ENCODE results near the gene ZFC3H1.

ZFC3H1 gene

DNA sequence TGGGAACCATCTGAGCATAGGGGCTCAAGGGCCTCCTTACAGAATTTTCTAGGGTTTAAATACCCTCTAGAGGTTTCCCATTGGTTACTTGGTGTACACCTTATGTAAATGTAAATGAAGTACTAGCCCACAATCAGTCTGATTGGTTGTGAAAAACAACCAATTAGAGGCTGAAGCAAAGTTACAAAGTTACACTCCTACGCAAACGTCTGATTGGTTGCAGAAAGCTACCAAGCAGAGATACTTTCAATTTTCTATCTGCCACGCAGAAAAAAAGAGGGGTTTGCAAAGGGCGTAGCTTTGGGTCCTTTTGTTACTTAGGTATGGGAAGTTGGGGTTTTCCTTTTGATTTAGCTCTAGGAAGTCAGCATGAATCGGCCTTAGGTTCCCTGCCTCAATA lies 20.4 kb upstream of the ZFC3H1 start:
- peak; percentile 42 for DNase-seq (ENCODE audit: low spot score)

DNA sequence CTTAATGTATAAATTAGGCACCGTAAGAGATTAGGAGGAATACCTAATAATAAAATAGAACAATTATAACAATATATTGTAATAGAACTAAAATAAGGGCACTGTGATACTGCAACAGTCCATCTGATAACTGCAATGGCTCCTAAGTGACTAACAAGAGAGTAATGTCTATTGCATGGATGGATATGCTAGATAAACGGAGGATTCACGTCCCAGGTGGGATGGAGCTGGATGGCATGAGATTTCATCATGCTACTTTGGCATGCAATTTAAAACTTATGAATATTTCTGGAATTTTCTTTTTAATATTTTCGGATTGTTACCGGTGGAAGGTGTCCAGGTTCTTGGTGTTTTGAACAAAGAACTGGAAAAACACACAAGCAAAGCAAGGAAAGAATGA lies 20.0 kb upstream of the ZFC3H1 start:
- DNase-seq (ENCODE audit: low spot score): no peak

DNA sequence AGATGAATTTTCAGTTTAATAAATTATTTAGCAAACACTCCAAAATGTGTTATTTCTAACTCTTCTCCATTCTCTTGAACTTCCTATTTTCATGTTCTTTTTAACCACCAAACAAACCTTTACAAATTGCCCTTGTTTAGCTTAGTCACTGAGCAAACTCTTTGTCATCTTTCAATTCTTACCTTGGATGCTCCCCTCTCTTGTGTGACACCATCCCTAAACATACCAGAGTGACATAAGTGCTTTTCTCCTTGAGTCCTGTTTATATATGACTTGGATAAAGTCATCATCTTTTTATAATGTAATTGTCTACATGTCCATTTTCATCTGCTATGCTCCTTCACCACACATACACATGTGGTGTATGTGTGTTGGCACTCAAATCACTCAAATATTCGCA lies 18.8 kb upstream of the ZFC3H1 start:
- no peak for DNase-seq (ENCODE audit: low spot score)

GRCh38 chr12:71671816-71672215 lies 8.2 kb upstream of the ZFC3H1 start:
- DNase-seq (ENCODE audit: low spot score): no peak

GRCh38 chr12:71671311-71671710 lies 7.7 kb upstream of the ZFC3H1 start:
- no peak for DNase-seq (ENCODE audit: low spot score)

DNA sequence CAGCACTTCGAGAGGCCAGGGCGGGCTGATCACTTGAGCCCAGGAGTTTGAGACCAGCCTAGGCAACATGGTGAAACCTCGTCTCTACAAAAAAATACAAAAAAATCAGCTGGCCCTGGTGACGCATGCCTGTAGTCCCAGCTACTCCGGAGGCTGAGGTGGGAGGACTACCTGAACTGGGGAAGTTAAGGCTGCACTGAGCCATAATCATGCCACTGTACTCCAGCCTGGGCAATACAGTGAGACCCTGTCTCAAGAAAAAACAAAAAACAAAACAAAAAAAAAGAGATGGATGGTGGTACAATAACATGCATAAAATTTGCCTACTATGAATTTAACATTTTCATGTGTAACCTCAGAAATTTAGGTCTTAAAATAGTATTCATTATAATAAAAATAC lies 2.6 kb upstream of the ZFC3H1 start:
- no peak for DNase-seq (ENCODE audit: low spot score)

GRCh38 chr12:71665090-71665463 lies 1.4 kb upstream of the ZFC3H1 start:
- no peak for DNase-seq (ENCODE audit: low spot score)

GRCh38 chr12:71664411-71665089 lies 902 bp upstream of the ZFC3H1 start:
- DNase-seq (ENCODE audit: low spot score): peak; percentile 16

- peak; percentile 72 for DNase-seq (ENCODE audit: low spot score)
Observed at GRCh38 chr12:71662849-71663560, 643 bp downstream of the ZFC3H1 start.

GRCh38 chr12:71661977-71662530 lies 1.6 kb downstream of the ZFC3H1 start:
- DNase-seq (ENCODE audit: low spot score): peak; percentile 41

GRCh38 chr12:71656740-71657139 lies 6.9 kb downstream of the ZFC3H1 start:
- DNase-seq (ENCODE audit: low spot score): no peak

GRCh38 chr12:71655907-71656306 lies 7.7 kb downstream of the ZFC3H1 start:
- DNase-seq (ENCODE audit: low spot score): no peak

DNA sequence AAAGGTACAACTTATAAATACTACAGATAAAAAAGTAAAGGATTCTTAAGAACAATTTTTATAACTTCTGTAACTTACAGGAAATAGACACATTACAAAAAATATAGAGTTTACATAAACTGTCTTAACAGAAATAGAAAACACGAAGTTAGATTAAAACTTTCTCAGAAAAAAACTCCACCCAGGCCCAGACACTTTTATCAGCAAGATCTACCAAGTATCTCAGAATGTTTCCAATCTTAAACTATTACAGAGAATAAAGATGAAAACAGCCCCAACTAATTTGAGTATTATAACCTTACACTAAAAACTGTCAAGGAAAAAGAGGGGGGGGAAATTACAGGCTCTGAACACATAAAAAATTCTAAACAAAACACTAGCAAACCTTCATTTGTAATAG lies 8.2 kb downstream of the ZFC3H1 start:
- no peak for DNase-seq (ENCODE audit: low spot score)

DNA sequence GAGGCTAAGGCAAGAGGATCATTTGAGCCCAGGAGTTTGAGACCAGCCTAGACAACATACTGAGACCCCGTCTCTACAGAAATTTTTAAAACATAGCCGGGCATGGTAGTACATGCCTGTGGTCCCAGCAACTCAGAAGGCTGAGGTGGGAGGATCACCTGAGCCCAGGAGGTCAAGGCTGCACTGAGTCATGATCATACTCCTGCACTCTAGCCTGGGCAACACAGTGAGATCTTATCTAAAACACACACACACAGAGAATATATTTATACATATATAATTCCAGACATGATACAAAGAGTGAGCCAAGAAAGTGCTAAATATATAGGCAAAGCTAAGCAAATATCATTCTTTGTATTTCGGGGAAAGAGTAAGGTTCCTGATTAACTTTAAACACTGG lies 9.4 kb downstream of the ZFC3H1 start:
- DNase-seq (ENCODE audit: low spot score): no peak

- no peak for DNase-seq (ENCODE audit: low spot score)
Observed at GRCh38 chr12:71653137-71653536, 10.5 kb downstream of the ZFC3H1 start.

DNA sequence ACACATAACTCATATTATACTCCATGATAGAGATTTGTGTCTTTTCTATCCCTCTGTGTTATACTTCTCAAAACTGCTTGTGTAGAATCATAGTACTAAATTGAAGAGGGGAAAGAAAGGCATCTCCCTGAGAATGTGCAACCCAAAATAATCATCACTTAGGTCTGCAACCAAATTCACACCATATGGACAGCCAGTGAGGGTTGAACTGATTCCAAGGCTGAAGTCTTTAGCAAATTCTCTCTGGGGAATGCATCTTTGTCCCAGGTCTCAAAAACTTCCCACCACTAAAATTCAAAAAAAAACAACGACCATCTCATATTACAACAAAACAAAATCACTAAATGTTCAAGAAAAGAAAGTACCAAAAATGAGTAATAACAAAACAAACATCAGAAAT lies 11.0 kb downstream of the ZFC3H1 start:
- DNase-seq (ENCODE audit: low spot score): no peak

DNA sequence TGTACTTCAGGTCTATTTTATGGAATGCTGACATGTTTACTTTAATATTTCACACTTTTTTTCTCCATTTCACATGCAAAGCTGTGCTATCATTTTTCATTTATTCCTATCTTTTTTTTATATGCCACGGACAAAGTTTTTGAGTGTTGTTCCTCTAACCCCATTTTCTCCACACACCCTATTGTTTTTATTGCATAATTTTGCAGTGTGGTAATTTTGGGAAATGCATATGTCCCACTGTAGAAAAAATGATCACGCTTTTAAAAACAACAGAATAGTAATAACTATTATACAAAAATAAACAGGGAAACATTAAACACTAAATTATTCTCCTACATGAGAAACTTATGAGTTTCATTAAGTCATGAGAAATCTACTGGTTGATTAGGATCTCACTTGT lies 14.2 kb downstream of the ZFC3H1 start:
- DNase-seq (ENCODE audit: low spot score): no peak

DNA sequence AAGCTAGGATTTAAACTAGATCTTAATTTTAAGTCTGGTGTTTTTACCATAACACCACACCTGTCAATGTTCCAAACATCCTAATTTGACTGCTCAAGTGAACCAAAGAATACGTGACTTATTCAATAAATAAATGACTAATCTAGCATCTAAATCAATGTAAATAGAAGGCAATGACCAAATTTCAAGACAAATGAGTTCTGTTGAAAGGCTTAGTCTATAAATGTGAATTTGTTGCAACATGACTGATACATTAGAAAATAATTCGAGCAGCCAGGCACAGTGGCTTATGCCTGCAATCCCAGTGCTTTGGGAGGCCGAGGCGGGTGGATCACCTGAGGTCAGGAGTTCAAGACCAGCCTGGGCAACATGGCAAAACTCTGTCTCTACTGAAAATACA lies 15.1 kb downstream of the ZFC3H1 start:
- no peak for DNase-seq (ENCODE audit: low spot score)

- no peak for DNase-seq (ENCODE audit: low spot score)
Observed at GRCh38 chr12:71646512-71646911, 17.1 kb downstream of the ZFC3H1 start.

DNA sequence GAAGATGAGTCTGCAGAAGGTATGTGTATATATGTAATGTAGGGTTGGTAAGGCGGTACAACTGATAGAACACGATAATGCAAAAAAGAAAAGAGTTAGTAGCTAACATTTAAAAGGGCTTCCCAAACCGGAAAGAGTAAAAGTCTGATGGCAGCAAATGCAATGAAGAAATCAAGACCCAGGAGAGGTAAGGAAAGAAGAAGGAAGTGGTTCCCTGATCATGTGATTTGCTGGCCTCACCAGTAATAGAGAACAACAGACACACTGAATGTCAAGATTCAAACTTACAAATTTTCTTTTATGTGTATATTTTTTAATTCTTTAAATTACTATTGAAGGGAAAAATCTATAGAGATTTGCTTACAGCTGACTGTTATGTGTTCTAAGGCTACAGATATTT lies 18.4 kb downstream of the ZFC3H1 start:
- DNase-seq (ENCODE audit: low spot score): no peak

DNA sequence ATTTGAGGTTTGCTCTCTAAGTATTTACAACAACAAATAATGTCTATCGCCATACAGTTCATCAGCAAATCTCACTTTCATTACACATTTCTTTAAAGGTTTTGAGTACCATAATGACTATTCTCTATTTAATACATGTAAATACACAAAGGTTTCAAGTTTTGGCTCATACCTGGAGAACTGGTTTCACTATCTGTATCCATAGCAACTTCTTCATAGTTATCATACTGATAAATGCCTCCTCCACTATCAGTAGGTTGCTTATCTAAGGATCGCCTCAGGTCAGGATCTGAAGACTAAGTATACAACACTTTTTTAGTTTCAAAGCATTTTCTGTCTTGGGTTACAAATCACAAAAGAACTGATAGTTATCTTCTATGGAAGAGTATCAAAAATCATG lies 21.4 kb downstream of the ZFC3H1 start:
- DNase-seq (ENCODE audit: low spot score): no peak

DNA sequence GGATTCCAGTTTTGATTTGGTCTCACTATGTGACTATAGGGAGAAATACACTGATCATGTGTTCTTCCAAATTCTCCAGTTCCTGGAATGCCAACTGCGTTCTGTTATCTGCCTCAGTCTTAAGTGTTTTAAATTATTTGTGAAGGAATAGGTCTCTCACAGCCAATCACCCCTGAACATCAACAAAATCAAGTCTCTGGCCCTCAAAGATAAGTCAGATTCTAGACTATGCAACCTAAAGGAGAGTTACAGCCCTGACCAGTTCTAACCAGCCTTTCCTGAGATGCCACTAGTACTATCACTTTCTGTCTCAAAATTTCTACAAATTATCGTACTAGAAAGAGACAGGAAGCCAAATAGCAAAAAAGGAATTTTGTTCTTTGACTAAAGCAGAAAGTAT lies 22.3 kb downstream of the ZFC3H1 start:
- DNase-seq (ENCODE audit: low spot score): no peak

DNA sequence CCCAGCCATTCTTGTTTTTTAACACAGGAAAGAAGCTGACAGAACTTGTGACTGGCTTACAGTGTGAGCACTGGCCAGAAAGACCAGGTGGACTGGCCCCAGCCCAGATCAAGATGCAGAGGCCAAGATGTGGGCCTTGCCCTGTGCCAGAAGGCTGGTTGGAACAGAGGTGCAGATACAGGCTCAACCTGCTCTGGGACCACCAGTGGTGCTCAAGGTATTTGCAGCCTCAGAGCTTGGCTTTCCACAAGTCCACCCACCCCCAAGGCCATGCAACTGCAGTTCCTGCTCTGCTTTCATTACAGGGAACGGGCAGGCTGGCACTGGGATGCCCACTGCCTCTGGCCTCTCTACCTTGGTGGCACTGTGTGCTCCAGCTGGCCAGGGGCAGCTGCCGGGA lies 23.3 kb downstream of the ZFC3H1 start:
- no peak for DNase-seq (ENCODE audit: low spot score)

DNA sequence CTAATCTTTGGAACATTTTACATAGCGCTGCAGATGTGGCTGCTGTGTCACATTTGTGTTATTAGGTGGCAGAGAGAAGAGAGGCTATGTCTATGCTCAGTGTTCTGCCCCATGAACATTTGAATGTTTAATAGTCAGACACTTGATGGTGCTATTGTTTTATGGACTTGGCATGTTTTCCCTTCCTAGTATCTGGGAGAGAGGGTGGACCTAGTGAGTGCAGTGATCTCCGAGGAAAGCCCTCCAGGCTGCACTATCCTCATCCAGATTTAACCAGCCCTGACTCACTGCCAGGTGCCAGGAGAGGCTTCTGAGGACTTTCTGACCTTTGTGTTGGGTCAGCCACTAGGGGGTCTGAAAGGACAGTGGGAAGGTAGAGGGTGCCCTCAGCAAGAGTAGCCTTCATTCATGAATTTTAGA lies 24.3 kb downstream of the ZFC3H1 start:
- no peak for DNase-seq (ENCODE audit: low spot score)
